Measurements from ENCODE around the gene SERPINA3. TPM values are rescaled to one million over a fixed set of nuclear protein-coding genes. Genes with fewer than 3 reads are reported as not detected.

SERPINA3 gene
- polyA plus RNA-seq, 1 donor (not counting 4 experiments of a cell fraction or from before 2014, with no cell fraction given), result 0.50 TPM

DNA sequence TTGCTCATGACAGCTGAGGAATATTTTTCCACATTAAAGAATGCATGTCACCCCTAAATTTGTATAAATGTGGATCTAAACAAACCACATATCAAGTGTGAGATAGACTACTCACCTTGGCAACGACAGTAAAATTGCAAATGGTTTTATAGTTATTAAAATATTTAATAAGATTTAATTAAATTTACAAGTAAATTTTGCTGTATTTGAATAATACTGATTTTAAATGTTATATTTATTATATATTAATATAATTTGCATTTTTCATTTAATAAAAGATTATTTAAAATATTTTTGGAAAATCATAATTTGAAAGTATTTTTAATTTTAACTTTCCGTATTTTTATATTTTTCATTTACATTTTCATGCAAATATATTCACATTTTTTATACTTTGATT, 53.4 kb downstream of the SERPINA3 start:
- TF ChIP-seq EZH2 (IDR thresholded peaks at IDR 0.05; ENCODE audit: low read length) (no peak), CTCF (optimal IDR thresholded peaks at IDR 0.05 in 1 of 3, IDR thresholded peaks at IDR 0.05 in 1 of 3, conservative IDR thresholded peaks at IDR 0.05 in 1 of 3; ENCODE audit: extremely low read depth in 1 of 3, insufficient read depth in 2 of 3, low read length in 3 of 3) (no peak)
- no peaks in the 10 kb centered on the region for H3K9me1 ChIP-seq (ENCODE audit: control insufficient read depth, extremely low read depth, insufficient read depth, low read length)
- H2AFZ ChIP-seq (ENCODE audit: control insufficient read depth, low read length), result no peak overlapping the region
- H3K27me3 ChIP-seq (ENCODE audit: control insufficient read depth, extremely low read depth, insufficient read depth, low read length), result no peaks in the 10 kb centered on the region
- dilution Hi-C loops (cut with MboI; ENCODE audit: extremely low pct_ligation_motif_present, low sequenced_read_pairs), result no loop called here
- H3K4me1 ChIP-seq (ENCODE audit: control insufficient read depth, extremely low read depth, insufficient read depth, low read length), result no peaks in the 10 kb centered on the region
- no peak overlapping the region for H3K9ac ChIP-seq (ENCODE audit: control insufficient read depth, extremely low read depth, insufficient read depth, low read length)
- H3K79me2 ChIP-seq (ENCODE audit: control insufficient read depth, insufficient read depth, low read length), result no peaks in the 10 kb centered on the region
- no peak overlapping the region for H3K4me3 ChIP-seq (ENCODE audit: control insufficient read depth in 2 of 3, extremely low read depth in 1 of 3, insufficient read depth in 2 of 3, low read depth in 1 of 3, low read length in 3 of 3)
- no peak for FAIRE-seq
- H3K9me3 ChIP-seq (ENCODE audit: control insufficient read depth, low read depth, low read length), result no peaks in the 10 kb centered on the region
- no peaks in the 10 kb centered on the region for H4K20me1 ChIP-seq (ENCODE audit: control insufficient read depth, extremely low read depth, insufficient read depth, low read length)
- H3K4me2 ChIP-seq (ENCODE audit: control insufficient read depth, extremely low read depth, insufficient read depth, low read depth, low read length), result no peak overlapping the region
- no peaks in the 10 kb centered on the region for H3K36me3 ChIP-seq (ENCODE audit: control insufficient read depth in 2 of 2, extremely low read depth in 1 of 2, insufficient read depth in 2 of 2, low read length in 2 of 2)
- H3K27ac ChIP-seq (ENCODE audit: control insufficient read depth, insufficient read depth, low read length), result no peak overlapping the region
- no peak for DNase-seq (ENCODE audit: low read depth, low spot score)

GRCh38 chr14:94670692-94671285, 58.6 kb downstream of the SERPINA3 start:
- Histone ChIP-seq H3K9me3 (ENCODE audit: control insufficient read depth, low read depth, low read length) (no peaks in the 10 kb centered on the region), H3K9me1 (ENCODE audit: control insufficient read depth, extremely low read depth, insufficient read depth, low read length) (no peaks in the 10 kb centered on the region), H3K4me2 (ENCODE audit: control insufficient read depth, extremely low read depth, insufficient read depth, low read depth, low read length) (no peak overlapping the region), H4K20me1 (ENCODE audit: control insufficient read depth, extremely low read depth, insufficient read depth, low read length) (no peaks in the 10 kb centered on the region), H3K9ac (ENCODE audit: control insufficient read depth, extremely low read depth, insufficient read depth, low read length) (no peak overlapping the region), H3K36me3 (ENCODE audit: control insufficient read depth in 2 of 2, extremely low read depth in 1 of 2, insufficient read depth in 2 of 2, low read length in 2 of 2) (no peaks in the 10 kb centered on the region), H3K4me1 (ENCODE audit: control insufficient read depth, extremely low read depth, insufficient read depth, low read length) (no peaks in the 10 kb centered on the region), H2AFZ (ENCODE audit: control insufficient read depth, low read length) (no peak overlapping the region), H3K79me2 (ENCODE audit: control insufficient read depth, insufficient read depth, low read length) (no peaks in the 10 kb centered on the region), H3K4me3 (ENCODE audit: control insufficient read depth in 2 of 3, extremely low read depth in 1 of 3, insufficient read depth in 2 of 3, low read depth in 1 of 3, low read length in 3 of 3) (no peak overlapping the region), H3K27ac (ENCODE audit: control insufficient read depth, insufficient read depth, low read length) (no peak overlapping the region), H3K27me3 (ENCODE audit: control insufficient read depth, extremely low read depth, insufficient read depth, low read length) (no peaks in the 10 kb centered on the region)
- DNase-seq (ENCODE audit: low read depth, low spot score), result no peak
- TF ChIP-seq CTCF (optimal IDR thresholded peaks at IDR 0.05 in 1 of 3, IDR thresholded peaks at IDR 0.05 in 1 of 3, conservative IDR thresholded peaks at IDR 0.05 in 1 of 3; ENCODE audit: extremely low read depth in 1 of 3, insufficient read depth in 2 of 3, low read length in 3 of 3), result no peak
- no peak for TF ChIP-seq EZH2 (IDR thresholded peaks at IDR 0.05; ENCODE audit: low read length)
- dilution Hi-C loops (cut with MboI; ENCODE audit: extremely low pct_ligation_motif_present, low sequenced_read_pairs), result no loop called here
- no peak for FAIRE-seq
